DOHH2 (cell line): ENCODE data around the gene VTI1A.

Source experiments
- H3F3A ChIP-seq: fragments of 200-600 bp; sonication (generic), shearing (Covaris generic); 2 replicates; pipeline ENCODE4 v1.6.0; 2016; ENCODE audit warnings: antibody characterized with exemption, mild to moderate bottlenecking; ENCODE audit not compliant: control insufficient read depth, insufficient read depth
- H3K27ac ChIP-seq: fragments of 200-600 bp; sonication (generic); 2 replicates; pipeline ENCODE4 v1.5.1; 2014; ENCODE audit warnings: low read depth, mild to moderate bottlenecking, low read length, moderate library complexity
- H3K27me3 ChIP-seq: fragments of 200-600 bp; sonication (generic); 2 replicates; pipeline ENCODE4 v1.6.1; 2014; ENCODE audit warnings: mild to moderate bottlenecking, low read length, mixed read lengths; ENCODE audit not compliant: control insufficient read depth
- H3K36me3 ChIP-seq: fragments of 200-600 bp; sonication (generic); 2 replicates; pipeline ENCODE4 v1.6.1; 2014; ENCODE audit warnings: mild to moderate bottlenecking, low read length, moderate library complexity, mixed read lengths; ENCODE audit not compliant: control insufficient read depth
- H3K4me1 ChIP-seq: fragments of 200-600 bp; sonication (generic); 2 replicates; pipeline ENCODE4 v1.6.1; 2014; ENCODE audit warnings: mild to moderate bottlenecking, low read length, mixed read lengths; ENCODE audit not compliant: control insufficient read depth
- H3K4me2 ChIP-seq: fragments of 200-600 bp; sonication (generic); 2 replicates; pipeline ENCODE4 v1.6.0; 2014; ENCODE audit warnings: mild to moderate bottlenecking, low read length, moderate library complexity
- H3K4me3 ChIP-seq: fragments of 200-600 bp; sonication (generic); 2 replicates; pipeline ENCODE4 v1.5.1; 2014; ENCODE audit warnings: mild to moderate bottlenecking, low read length, mixed read lengths
- H3K79me2 ChIP-seq: fragments of 200-600 bp; sonication (generic); 2 replicates; pipeline ENCODE4 v1.6.1; 2014; ENCODE audit warnings: mild to moderate bottlenecking, low read length, mixed read lengths; ENCODE audit not compliant: control insufficient read depth
- H3K9me2 ChIP-seq: fragments of 200-600 bp; sonication (generic); replicated peaks from 2 replicates; pipeline ENCODE4 v1.6.1; 2014; ENCODE audit warnings: mild to moderate bottlenecking, low read length, mixed read lengths; ENCODE audit not compliant: control insufficient read depth
- H3K9me3 ChIP-seq: fragments of 200-600 bp; sonication (generic); 2 replicates; pipeline ENCODE4 v1.6.1; 2014; ENCODE audit warnings: antibody characterized with exemption, low read length, mixed read lengths; ENCODE audit not compliant: control insufficient read depth, insufficient read depth
- H4K20me1 ChIP-seq: fragments of 200-600 bp; sonication (generic); 2 replicates; pipeline ENCODE4 v1.6.0; 2014; ENCODE audit warnings: low read depth, mild to moderate bottlenecking, antibody characterized with exemption, low read length, moderate library complexity; ENCODE audit not compliant: control insufficient read depth, insufficient read depth
- CTCF ChIP-seq: fragments of 200-600 bp; sonication (generic); IDR thresholded peaks from one replicate; pipeline ENCODE4 v1.5.1; 2014; ENCODE audit warnings: antibody characterized with exemption, mild to moderate bottlenecking, low read depth, low read length; ENCODE audit not compliant: poor library complexity, severe bottlenecking
- EZH2phosphoT487 ChIP-seq: fragments of 200-600 bp; sonication (generic); IDR thresholded peaks from 2 replicates; pipeline ENCODE4 v1.6.1; 2017; ENCODE audit warnings: borderline replicate concordance, mild to moderate bottlenecking, antibody characterized with exemption, low read length, moderate library complexity, mixed read lengths

Gene VTI1A

GRCh38 chr10:112821038-112821437 is 374.0 kb downstream of the VTI1A start:
- H3K27me3 ChIP-seq: no peaks in the 10 kb centered on the region
- no peaks in the 10 kb centered on the region for H3K9me2 ChIP-seq
- H3K4me3 ChIP-seq: no peak overlapping the region
- TF ChIP-seq EZH2phosphoT487 (no peak), CTCF (no peak)
- no peaks in the 10 kb centered on the region for H4K20me1 ChIP-seq
- no peaks in the 10 kb centered on the region for H3K4me1 ChIP-seq
- no peak overlapping the region for H3K27ac ChIP-seq
- H3K9me3 ChIP-seq: no peaks in the 10 kb centered on the region
- no peak overlapping the region for H3K4me2 ChIP-seq
- no peaks in the 10 kb centered on the region for H3K36me3 ChIP-seq
- H3K79me2 ChIP-seq: no peaks in the 10 kb centered on the region
- H3F3A ChIP-seq: no peaks in the 10 kb centered on the region

- Histone ChIP-seq H3K4me1 (no peaks in the 10 kb centered on the region), H3K4me3 (no peak overlapping the region), H4K20me1 (no peaks in the 10 kb centered on the region), H3K9me2 (no peaks in the 10 kb centered on the region), H3K9me3 (no peaks in the 10 kb centered on the region), H3K79me2 (no peaks in the 10 kb centered on the region), H3F3A (no peaks in the 10 kb centered on the region), H3K36me3 (no peaks in the 10 kb centered on the region), H3K4me2 (no peak overlapping the region), H3K27me3 (no peaks in the 10 kb centered on the region), H3K27ac (no peak overlapping the region)
- TF ChIP-seq CTCF: no peak
- TF ChIP-seq EZH2phosphoT487: no peak
Measured at GRCh38 chr10:112821663-112822062, 374.6 kb downstream of the VTI1A start.

DNA sequence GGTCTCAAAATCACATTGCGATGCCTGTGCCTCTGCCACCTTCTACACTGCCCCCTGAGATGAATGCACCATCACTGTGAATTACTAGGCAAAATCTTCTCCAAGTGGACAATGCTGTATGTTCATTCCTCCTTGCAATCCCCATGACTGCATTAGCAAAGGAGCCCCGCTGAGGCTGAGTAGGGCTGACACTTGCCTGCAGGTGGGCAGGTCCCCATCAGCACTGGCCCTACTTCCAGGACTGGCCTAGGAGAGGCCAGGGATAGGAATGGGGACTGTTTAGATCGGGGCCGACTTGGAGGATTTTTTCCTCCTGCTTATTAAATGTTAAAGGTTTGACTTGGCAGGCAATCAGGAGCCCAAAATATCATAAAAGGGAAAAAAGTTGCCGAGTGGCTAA is 376.0 kb downstream of the VTI1A start:
- Histone ChIP-seq H3K27me3 (no peaks in the 10 kb centered on the region), H3K4me3 (no peak overlapping the region), H4K20me1 (no peaks in the 10 kb centered on the region), H3K36me3 (no peaks in the 10 kb centered on the region), H3F3A (no peaks in the 10 kb centered on the region), H3K9me3 (no peaks in the 10 kb centered on the region), H3K4me2 (no peak overlapping the region), H3K27ac (no peak overlapping the region), H3K4me1 (no peaks in the 10 kb centered on the region), H3K79me2 (no peaks in the 10 kb centered on the region), H3K9me2 (no peaks in the 10 kb centered on the region)
- no peak for TF ChIP-seq EZH2phosphoT487
- no peak for TF ChIP-seq CTCF

DNA sequence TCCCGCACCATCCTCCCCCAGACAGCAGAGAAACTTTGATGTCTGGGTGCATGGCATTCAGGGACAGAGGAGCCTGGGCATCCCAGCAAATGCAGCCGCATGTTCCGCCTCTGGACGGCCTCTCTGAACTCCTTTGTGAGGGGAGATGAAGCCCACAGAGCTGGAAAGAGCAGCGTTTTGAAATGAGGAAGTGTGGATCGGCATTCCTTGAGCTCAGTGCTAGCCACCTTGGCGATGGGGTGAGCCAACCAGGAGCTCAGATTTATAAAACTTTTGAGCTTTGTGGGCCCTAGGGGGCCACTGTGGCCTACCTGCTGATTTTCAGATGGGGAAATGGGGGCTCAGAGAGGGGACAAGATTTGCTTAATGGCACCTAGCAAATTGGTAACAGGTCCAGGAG is 376.6 kb downstream of the VTI1A start:
- H4K20me1 ChIP-seq: no peaks in the 10 kb centered on the region
- H3K9me2 ChIP-seq: no peaks in the 10 kb centered on the region
- no peaks in the 10 kb centered on the region for H3K4me1 ChIP-seq
- no peak overlapping the region for H3K4me2 ChIP-seq
- no peak overlapping the region for H3K27ac ChIP-seq
- H3K36me3 ChIP-seq: no peaks in the 10 kb centered on the region
- no peak overlapping the region for H3K4me3 ChIP-seq
- no peaks in the 10 kb centered on the region for H3K9me3 ChIP-seq
- TF ChIP-seq EZH2phosphoT487 (no peak), CTCF (no peak)
- no peaks in the 10 kb centered on the region for H3K79me2 ChIP-seq
- no peaks in the 10 kb centered on the region for H3F3A ChIP-seq
- no peaks in the 10 kb centered on the region for H3K27me3 ChIP-seq
